HFFc6 (cell line): Measurements from ENCODE around the gene WDR38. TPM values are rescaled to one million over a fixed set of nuclear protein-coding genes. Genes with fewer than 3 reads are reported as not detected.
A peak's percentile ranks its signal among the peaks of the same experiment; 100 is the strongest.

Experiments
- DNase-seq: peaks from one replicate; pipeline ENCODE4 v3.0.0-alpha.2; 2018
- H3K27ac Mint-ChIP-seq: 2 replicates; pipeline ENCODE4 v1.8.0; 2020; ENCODE audit warnings: mild to moderate bottlenecking, mixed read lengths
- H3K27me3 Mint-ChIP-seq: 2 replicates; pipeline ENCODE4 v1.8.0; 2021; ENCODE audit warnings: mild to moderate bottlenecking, moderate library complexity, mixed read lengths; ENCODE audit not compliant: insufficient read depth
- H3K36me3 Mint-ChIP-seq: 2 replicates; pipeline ENCODE4 v1.8.0; 2021; ENCODE audit warnings: low read depth, mixed read lengths
- H3K4me1 Mint-ChIP-seq: 2 replicates; pipeline ENCODE4 v1.8.0; 2020; ENCODE audit warnings: low read depth, mixed read lengths
- H3K4me3 Mint-ChIP-seq: 2 replicates; pipeline ENCODE4 v1.8.0; 2020; ENCODE audit warnings: mild to moderate bottlenecking, moderate library complexity, mixed read lengths
- H3K9me3 Mint-ChIP-seq: 2 replicates; pipeline ENCODE4 v1.8.0; 2020; ENCODE audit warnings: mild to moderate bottlenecking, mixed read lengths
- CTCF ChIP-seq: fragments of 200-600 bp; sonication (generic); IDR thresholded peaks from 2 replicates; pipeline ENCODE4 v1.5.0; 2021; ENCODE audit warnings: antibody characterized with exemption, mild to moderate bottlenecking
- long read RNA-seq: library from polyadenylated mRNA; unstranded; transcript quantifications from one replicate; pipeline ENCODE4 v2.0.0, GENCODE V29; 2019
- total RNA-seq, 6 experiments: library from RNA; stranded (reverse); fragmentation: NEBNext Ultra II Directional; extraction: Animal tissue kit (Norgen Biotek cat#: 25700); gene quantifications; 2 replicates in 1 of 6; 3 replicates in 5 of 6; pipeline ENCODE4 v1.2.3, GENCODE V29; 2021

The WDR38 gene
- total RNA-seq: not detected
- long read RNA-seq: 0 reads

- H3K36me3 Mint-ChIP-seq: 0 out of 2 replicates have a peak, but pooled peaks cover 8% of the 10 kb centered on the region
- peak; percentile 63 for DNase-seq
Measured at GRCh38 chr9:124852829-124853531, at the start of gene WDR38. Gene WDR38, plus strand, starts transcription at chr9:124853460. Its CDS starts 72 bp downstream, at chr9:124853532.

DNA sequence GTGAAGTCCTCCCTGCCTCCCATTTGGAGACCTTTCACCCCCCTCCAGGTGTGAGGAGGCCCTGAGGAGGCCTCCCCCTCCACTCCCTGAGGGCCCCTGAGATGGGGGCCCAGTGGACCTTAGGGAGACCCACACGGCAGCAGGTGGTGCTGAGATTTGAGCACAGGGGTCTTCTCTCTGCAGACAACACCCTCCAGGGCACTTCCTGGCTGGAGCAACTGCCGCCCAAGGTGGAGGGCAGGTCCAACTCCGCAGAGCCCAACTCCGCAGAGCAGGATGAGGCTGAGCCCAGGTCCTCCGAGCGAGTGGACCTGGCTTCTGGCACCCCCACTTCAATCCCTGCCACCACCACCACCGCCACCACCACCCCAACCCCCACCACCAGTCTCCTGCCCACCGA is 49.3 kb upstream of the WDR38 start:
- TF ChIP-seq CTCF: no peak
- Mint-ChIP-seq H3K36me3 (no peaks in the 10 kb centered on the region), H3K4me3 (no peak overlapping the region), H3K9me3 (no peaks in the 10 kb centered on the region), H3K27me3 (peaks cover 7% of the 10 kb centered on the region), H3K4me1 (no peaks in the 10 kb centered on the region; the same call in 1 of the 2 replicates), H3K27ac (no peak overlapping the region)
- no peak for DNase-seq

More at GRCh38 chr9:124852829-124853531, at the start of gene WDR38:
- peak; percentile 100 for TF ChIP-seq CTCF
- Mint-ChIP-seq H3K9me3 (no peaks in the 10 kb centered on the region), H3K27ac (0 out of 2 replicates have a peak within 1 kb of the TSS, but pooled peaks have one; percentile 18), H3K4me1 (peaks cover 14% of the 10 kb centered on the region), H3K27me3 (peaks cover 10% of the 10 kb centered on the region), H3K4me3 (peak within 1 kb of the TSS; percentile 84)

GRCh38 chr9:124805186-124805585 is 48.1 kb upstream of the WDR38 start:
- TF ChIP-seq CTCF: no peak
- H3K4me3 Mint-ChIP-seq: no peak overlapping the region
- no peaks in the 10 kb centered on the region; the same call in 1 of the 2 replicates for H3K4me1 Mint-ChIP-seq
- no peak overlapping the region for H3K27ac Mint-ChIP-seq
- DNase-seq: no peak
- H3K27me3 Mint-ChIP-seq: peaks cover 7% of the 10 kb centered on the region
- H3K36me3 Mint-ChIP-seq: no peaks in the 10 kb centered on the region
- H3K9me3 Mint-ChIP-seq: no peaks in the 10 kb centered on the region

DNA sequence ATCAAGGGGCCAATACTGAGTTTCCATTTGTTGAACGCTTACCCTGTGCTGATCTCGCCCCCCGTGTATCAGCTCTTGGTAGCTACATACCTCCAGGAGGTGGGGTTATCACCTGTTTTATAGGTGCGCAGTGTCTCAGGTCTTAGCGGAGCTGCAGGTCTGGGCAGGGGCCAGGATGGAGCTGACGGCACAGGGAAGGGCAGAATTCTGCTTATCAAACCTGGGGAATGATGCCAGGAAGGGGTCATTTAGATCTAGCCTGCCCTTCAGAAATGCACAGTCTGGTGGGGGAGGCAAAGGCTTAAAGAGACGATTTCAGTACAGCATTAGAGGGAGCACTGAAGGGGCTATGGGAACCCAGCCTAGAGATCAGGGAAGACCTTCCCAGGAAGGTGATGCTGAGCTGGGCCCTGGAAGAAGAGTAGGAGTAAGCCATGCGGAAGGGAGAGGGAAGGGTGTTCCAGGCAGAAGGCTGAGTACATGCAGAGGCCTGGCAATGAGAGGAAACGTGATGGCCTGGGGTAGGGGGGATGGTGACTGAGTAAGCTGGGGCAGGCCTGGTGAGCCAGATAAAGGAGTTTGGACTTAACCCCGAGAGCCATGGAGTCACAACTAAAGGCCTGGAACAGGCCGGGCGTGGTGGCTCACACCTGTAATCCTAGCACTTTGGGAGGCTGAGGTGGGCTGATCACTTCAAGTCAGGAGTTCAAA is 44.9 kb upstream of the WDR38 start:
- no peak overlapping the region for H3K4me3 Mint-ChIP-seq
- peaks cover 1% of the 10 kb centered on the region; the same call in 1 of the 2 replicates for H3K27me3 Mint-ChIP-seq
- H3K36me3 Mint-ChIP-seq: no peaks in the 10 kb centered on the region
- TF ChIP-seq CTCF: no peak
- H3K4me1 Mint-ChIP-seq: peaks cover 32% of the 10 kb centered on the region
- no peak for DNase-seq
- H3K27ac Mint-ChIP-seq: no peak overlapping the region
- H3K9me3 Mint-ChIP-seq: no peaks in the 10 kb centered on the region

DNA sequence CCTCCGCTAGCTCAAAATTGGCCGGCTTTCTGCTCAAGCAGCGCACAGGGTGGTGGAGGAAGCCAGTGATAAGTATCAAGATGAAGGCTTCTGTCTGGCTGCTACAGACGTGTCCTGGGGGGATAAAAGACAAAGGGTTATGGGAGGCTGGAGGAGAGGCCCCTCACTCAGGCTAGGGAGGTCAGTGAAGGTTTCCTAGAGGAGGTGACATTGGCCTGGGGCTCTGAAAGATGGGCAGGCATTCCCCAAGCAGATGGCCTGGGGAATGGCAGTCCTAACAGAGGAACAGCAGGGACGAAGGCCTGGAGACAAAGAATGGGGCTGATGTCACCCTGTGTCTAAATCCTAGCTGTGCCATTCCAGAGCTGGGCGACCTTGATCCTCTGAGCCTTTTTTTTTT is 44.0 kb upstream of the WDR38 start:
- Mint-ChIP-seq H3K9me3 (no peaks in the 10 kb centered on the region), H3K27ac (no peak overlapping the region), H3K27me3 (peaks cover 7% of the 10 kb centered on the region), H3K4me1 (peaks cover 39% of the 10 kb centered on the region), H3K4me3 (no peak overlapping the region), H3K36me3 (no peaks in the 10 kb centered on the region)
- no peak for DNase-seq
- TF ChIP-seq CTCF: no peak
